Lung microvascular endothelial cell (primary cell): ENCODE measurements around the gene SPP1. TPM values are rescaled to one million over a fixed set of nuclear protein-coding genes. Genes with fewer than 3 reads are reported as not detected.

Experiments used
- DNase-seq, 2 donors: peaks; one replicate each; pipeline versions ENCODE4 v3.0.0 to v3.0.0-alpha.2; 2010; ENCODE audit warnings: low read depth in 2 of 2
- total RNA-seq: library from RNA; depleted of rRNA; stranded (reverse); fragments of >200 nt; gene quantifications from 2 replicates; pipeline ENCODE4 v1.2.1, GENCODE V29; 2014

The SPP1 gene
- total RNA-seq, 1 donor from 2014 or later = not detected

- no peak for DNase-seq
Measured at GRCh38 chr4:87953826-87954225, 21.7 kb upstream of the SPP1 start.

GRCh38 chr4:87956501-87956900, 19.0 kb upstream of the SPP1 start:
- no peak for DNase-seq

GRCh38 chr4:87957061-87957460, 18.5 kb upstream of the SPP1 start:
- peak in 1 of 2 donors; percentile 9 for DNase-seq

GRCh38 chr4:87961993-87962392, 13.5 kb upstream of the SPP1 start:
- peak in 1 of 2 donors; percentile 43 for DNase-seq

- DNase-seq = no peak
Measured at GRCh38 chr4:87962398-87963146, 12.9 kb upstream of the SPP1 start.

GRCh38 chr4:87965501-87965975, 10.0 kb upstream of the SPP1 start:
- DNase-seq = no peak

- no peak for DNase-seq
Measured at GRCh38 chr4:87966095-87966496, 9.4 kb upstream of the SPP1 start.

- DNase-seq = no peak
Measured at GRCh38 chr4:87967193-87967592, 8.3 kb upstream of the SPP1 start.

- no peak for DNase-seq
Measured at GRCh38 chr4:87970121-87970520, 5.4 kb upstream of the SPP1 start.

GRCh38 chr4:87971866-87972265, 3.6 kb upstream of the SPP1 start:
- no peak for DNase-seq

GRCh38 chr4:87973283-87974169, 2.0 kb upstream of the SPP1 start:
- peak; percentile 74 to 77 for DNase-seq

- DNase-seq = no peak
Measured at GRCh38 chr4:87974856-87975462, 555 bp upstream of the SPP1 start.

GRCh38 chr4:87977521-87978278, 2.2 kb downstream of the SPP1 start:
- no peak for DNase-seq

- DNase-seq = peak in 1 of 2 donors; percentile 6
Measured at GRCh38 chr4:87978681-87979080, 3.2 kb downstream of the SPP1 start.

- DNase-seq = no peak
Measured at GRCh38 chr4:87979810-87980209, 4.3 kb downstream of the SPP1 start.

GRCh38 chr4:87981486-87981885, 6.0 kb downstream of the SPP1 start:
- DNase-seq = no peak

- DNase-seq = no peak
Measured at GRCh38 chr4:87982036-87982435, 6.5 kb downstream of the SPP1 start.

GRCh38 chr4:87982446-87983010, 7.0 kb downstream of the SPP1 start:
- no peak for DNase-seq

- DNase-seq = no peak
Measured at GRCh38 chr4:87983996-87984395, 8.5 kb downstream of the SPP1 start.

GRCh38 chr4:87985097-87985886, 9.8 kb downstream of the SPP1 start:
- peak; percentile 60 for DNase-seq
